ENCODE measurements around the gene TMEM200B.
A peak's percentile ranks its signal among the peaks of the same experiment; 100 is the strongest.
"Not testable (repeated sequence)": the region's sequence is repeated elsewhere in the genome, so short reads cannot be mapped to it uniquely, and the experiment has no call there.

The TMEM200B gene

DNA sequence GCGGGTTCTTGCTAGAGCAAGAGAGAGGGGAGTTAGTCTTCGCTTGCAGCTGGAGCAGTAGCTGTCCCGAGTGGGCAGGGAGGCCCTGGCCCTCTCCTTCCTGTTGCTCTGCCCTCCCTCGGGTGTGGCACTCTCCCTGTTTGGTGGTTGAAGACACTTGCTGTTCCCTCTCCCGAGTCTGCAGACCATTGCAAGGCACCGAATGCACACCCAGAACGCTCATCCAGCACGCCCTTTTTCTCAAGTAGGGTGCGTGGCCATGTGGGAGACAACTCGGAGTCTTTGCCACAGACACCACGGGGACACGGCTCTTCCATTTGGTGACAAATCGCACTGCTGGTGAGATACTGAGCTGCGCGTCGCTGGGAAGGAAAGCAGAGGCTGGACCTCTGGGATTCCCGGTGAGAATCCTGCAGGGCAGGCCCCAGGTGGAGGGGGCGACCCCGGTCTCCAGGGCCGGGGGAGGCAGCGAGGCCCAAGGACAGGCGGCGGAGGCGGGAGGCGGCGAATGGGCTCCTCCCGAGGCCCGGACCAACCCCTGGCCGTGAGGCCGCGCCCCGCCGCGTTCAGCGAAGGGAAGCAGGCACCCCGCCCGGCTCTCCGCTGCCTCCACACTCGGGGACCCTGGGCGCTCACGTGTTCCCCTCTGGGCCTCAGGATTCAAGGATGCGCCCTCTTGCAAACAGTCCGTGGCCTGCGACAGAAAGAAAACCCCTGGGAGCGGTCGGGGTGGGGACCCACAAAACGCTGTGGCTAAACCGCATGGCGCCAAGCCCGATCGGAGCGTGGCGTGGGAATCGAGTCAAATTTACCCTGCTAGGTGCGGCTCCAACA is 10.4 kb upstream of the TMEM200B start:
- DNase-seq (ENCODE audit: low read depth) = no peak

DNA sequence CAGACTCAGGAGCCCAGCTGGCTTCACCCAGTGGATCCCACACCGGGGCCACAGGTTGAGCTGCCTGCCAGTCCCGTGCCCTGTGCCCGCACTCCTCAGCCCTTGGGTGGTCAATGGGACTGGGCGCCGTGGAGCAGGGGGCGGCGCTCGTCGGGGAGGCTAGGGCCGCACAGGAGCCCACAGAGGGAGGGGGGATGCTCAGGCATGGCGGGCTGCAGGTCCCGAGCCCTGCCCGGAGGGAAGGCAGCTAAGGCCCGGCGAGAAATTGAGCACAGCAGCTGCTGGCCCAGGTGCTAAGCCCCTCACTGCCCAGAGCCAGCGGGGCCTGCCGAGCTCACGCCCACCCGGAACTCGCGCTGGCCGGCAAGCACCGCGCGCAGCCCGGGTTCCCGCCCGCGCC is 7.4 kb upstream of the TMEM200B start:
- not testable (repeated sequence) for DNase-seq (ENCODE audit: low read depth)

DNA sequence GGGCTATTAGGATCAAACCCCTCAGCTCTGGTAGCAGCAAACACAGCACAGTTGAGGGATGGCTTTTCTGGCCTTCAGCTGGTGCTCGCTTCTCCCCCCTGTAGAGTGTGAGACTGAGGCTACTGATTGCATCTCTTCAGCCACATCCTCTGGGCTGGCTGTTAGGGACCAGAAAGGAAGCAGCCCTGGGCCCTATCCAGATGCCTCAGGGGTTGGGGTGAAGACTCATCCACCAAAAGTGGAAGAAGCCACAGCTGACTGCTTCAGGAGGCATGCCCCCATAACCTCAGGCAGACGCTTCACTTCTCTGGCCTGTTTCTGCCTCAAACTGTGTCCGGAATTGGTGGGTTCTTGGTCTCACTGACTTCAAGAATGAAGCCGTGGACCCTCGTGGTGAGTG is 6.2 kb upstream of the TMEM200B start:
- no peak for DNase-seq (ENCODE audit: low read depth)

DNA sequence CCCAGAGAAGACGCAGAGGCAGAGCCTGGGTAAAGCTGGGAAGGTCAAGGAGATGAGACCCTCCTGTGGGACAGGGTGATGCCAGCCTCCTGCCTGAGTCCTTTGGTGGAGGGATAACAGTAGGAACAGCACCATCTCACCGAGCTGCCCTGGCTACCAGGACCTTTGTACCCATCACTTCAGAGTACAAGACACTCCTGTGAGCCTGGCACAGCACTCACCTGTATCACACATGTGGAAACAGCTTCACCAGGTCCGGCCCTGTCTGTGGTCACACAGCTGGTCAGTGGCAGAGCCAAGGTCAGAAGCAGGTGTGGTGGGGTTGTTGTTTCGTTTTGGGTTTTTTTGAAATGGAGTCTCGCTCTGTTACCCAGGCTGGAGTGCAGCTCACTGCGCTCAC is 5.0 kb upstream of the TMEM200B start:
- DNase-seq (ENCODE audit: low read depth) = no peak

DNA sequence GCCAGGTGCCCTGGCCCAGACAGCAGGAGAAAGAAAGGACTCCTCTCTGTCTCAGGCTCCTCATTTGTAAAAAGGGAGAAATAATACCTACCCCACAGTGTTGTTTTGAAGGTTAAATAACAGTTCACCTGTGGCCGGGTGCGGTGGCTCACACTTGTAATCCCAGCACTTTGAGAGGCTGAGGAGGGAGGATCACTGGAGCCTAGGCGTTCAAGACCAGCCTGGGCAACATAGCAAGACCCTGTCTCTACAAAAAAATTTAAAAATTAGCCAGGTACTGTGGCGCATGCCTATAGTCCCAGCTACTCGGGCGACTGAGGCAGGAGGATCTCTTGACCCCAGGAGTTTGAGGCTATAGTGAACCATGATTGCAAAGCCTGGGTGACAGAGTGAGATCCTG is 2.5 kb upstream of the TMEM200B start:
- no peak for DNase-seq (ENCODE audit: low read depth)

DNA sequence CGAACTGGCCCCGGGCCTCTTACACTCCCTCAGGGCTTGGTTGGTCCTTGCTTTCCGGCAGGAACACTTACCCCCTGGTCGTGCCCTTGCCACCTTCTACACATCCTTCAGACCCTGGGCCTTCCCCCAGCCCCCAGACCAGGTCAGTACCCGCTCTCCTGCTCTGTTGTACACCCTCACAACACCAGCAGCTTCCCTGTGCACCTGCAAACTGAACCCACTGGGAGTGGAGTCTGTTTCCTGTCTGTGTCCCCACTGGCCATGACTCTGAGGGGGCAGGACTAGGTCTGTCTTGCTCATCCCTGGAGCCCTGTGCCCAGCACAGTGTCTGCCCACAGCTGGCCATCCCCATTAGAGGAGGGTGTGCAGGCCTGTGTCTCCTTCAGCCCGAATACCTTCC is 2.1 kb upstream of the TMEM200B start:
- DNase-seq (ENCODE audit: low read depth) = no peak

DNA sequence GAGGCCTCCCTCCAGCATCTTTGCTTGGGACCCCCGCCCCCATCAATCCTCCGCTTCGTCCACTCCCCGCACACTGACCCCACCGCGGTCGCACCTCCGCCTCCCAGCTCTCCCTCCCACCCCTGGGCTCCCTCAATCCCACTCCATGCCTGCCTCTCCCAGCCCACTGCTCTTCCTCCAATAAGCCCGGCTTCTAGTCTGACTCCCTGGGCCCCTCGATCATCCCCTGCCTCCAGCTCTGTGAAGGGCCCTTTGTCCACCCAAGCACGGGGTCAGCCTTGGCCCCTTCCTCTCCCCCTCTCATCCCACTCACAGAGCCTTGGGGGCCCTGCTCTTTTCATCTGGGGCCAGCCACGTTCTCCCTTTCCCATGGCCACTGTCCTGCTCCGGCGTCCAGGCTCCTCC is 1.5 kb upstream of the TMEM200B start:
- DNase-seq (ENCODE audit: low read depth) = no peak

DNA sequence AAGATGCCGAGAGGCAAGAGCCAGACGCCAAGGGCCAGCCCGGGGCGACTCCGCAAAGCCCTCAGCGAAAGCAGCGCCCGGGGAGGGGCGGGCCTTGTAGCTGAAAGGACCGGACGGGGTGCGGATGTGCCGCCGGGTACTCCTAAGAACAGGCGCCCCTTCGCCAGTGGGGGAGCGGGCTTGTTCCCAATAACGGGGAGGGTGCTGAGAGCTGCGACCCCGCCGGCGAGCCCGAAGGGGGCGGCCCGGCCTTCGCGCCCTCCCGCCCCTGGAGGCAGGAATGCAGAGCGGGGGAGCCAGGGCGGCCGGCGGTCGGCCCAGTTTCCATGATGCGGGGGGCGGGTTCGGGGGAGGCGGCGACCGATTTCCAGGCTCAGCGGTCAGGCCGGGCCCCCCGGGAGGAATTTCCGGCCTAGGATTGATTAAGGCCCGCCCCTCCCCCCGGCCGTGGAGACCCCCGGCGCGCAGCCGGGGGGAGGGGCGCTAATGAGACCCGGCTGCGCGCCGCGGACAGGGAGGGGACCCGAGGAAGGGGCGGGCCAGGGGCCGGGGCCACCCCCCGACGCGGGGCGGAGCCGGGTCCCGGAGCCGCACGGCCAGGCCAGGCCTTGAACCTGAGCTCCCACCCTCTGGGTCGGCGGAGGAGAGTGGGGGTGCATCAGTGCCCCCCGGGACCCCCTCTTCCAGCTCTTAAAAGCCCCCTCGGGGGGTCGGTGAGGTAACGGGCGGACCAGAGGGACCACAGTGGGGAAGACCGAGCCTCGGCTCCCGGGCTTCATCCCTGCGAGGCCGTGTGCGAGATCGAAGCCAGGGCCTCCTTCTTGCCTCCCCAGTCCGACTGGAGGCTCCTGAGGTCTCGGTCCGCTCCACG is 898 bp upstream of the TMEM200B start:
- DNase-seq (ENCODE audit: low read depth) = peak; percentile 58

DNA sequence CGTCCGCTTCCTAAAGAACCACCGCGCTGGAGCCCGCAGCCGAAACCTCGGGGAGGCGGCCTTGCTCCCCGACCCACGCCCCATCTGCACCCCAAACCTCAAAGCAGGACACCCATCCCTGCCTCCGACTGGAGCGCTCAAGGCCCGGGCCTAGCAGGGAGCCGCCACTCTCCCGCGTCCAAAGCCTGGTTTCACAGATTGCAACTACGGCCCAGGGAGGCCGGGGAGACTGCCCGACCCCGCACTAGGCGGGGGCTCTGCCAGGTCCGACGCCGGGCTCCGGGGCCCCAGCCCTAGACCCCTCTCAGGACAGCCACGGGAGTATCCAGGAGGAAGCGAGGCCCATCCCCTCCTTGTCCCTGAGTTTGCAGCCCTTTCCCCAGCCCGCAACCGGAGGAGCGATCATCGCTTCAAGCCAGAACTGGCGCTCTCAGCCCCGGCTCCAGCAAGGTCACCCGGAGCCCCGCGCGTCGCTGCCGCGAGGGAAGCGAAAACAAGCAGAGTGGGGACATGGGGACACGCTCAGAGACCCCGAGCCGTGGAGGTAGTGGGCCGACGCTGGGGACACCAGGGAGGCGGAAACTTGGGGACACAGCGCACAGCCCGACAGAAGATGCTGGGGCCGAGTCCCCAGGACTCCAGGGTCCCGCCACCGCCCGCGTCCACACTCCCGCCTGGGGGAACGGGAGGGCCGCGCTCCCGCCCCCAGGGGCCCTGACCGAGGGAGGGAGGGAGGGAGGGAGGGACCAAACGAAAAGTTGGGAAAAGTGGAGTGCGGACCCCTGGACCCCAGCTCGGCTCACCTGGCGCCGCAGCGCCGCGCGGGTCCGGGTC is 433 bp downstream of the TMEM200B start:
- no peak for DNase-seq (ENCODE audit: low read depth)

DNA sequence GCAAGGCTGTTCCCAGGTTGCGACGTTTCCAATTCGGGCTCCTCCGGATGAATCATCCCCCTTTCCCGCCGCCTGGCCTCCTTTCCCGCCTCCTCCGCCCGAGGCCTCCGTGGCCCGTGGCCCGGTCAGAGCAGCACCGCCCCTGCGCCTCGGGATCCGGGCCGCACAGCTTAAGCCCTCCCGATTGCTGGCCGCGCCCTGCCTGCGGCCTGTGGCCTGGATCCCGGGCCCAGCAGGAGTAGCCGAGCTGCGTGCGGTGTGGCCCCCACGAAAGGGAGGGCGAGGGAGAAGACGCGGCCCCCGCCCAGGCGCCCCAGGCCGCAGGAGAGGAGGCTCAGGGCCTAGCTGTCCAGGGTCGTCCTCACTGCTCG is 1.0 kb downstream of the TMEM200B start:
- peak; percentile 79 for DNase-seq (ENCODE audit: low read depth)

DNA sequence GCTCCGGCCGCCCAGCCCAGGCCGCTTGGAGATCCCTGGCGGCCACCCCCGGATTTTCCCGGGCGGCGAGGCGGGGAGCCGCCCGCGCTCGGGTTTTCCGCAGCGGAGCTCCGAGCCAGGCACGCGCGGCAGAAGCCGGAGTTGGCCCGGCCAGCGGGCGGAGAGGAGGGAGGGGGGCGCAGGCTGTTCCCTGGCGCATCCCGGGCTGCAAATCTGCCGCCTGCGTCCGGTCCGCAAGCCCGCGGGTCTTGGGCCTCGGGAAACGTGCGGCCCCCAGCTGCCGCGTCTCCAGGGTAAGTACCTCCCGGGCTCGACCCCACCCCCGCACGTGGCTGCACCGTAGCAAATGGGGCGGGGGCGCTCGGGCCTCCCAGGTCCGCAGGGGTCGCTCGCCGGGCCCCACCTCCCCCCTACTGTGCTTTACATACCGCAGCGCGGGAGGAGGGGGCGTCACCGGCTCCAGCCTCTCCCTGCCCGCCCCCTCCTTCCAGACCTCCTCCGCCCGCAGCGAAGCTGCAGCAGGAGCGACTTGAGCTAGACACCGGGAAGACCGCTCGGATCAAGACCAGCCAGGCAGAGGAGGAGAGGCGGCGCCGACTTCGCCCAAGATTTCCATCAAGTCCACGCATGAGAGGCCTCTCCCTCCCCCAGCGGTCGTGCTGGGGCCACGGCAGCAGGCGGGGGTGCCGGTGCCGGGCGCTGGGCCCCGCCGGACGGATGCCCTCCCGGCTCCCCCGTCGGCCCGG is 1.6 kb downstream of the TMEM200B start:
- no peak for DNase-seq (ENCODE audit: low read depth)

DNA sequence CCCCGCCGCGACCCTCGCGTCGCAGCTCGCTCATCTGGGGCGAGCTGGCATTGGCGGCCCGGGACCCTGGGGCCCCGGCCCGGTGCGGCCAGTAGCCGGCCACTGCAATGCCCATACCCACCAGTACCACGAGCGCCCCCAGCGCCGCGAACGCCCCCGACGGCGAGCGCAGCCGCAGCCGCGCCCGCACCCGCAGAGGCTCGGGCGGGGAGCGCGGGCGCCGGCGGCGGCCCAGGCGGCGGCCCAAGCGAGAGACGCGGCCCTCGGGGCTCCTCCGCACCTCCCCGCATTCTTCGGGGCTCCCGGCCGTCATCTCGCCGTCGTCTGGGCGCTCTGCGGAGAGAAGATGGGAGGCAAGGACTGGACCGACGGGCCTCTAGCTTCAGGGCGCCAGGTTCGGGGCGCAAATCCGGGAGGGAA is 2.2 kb downstream of the TMEM200B start:
- DNase-seq (ENCODE audit: low read depth) = no peak

DNA sequence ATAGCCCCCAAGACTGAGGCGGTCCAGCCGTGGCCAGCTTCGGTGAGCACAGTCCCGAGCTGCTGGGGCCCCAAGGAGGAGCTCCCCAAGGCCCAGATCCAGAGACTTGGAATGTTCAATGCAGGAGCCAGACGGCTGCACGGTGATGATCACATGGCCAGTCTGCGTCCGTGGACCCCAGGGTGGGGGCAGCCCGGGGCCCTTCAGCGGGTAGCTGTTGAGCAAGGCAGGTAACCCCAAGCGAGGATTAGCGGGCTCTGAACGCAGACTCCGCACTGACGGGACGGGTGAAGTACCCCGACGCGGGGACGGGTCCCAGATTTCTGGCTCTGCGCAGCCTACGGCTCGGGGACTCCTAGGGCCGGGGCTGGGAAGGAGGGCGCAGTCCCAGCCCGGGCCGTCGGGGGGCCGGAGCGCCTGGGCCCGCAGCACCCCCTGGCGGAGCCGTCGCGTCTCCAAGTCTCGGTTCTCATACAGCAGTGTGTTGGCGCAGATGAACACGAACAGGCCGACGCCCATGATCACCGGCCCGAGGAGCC is 2.7 kb downstream of the TMEM200B start:
- no peak for DNase-seq (ENCODE audit: low read depth)

DNA sequence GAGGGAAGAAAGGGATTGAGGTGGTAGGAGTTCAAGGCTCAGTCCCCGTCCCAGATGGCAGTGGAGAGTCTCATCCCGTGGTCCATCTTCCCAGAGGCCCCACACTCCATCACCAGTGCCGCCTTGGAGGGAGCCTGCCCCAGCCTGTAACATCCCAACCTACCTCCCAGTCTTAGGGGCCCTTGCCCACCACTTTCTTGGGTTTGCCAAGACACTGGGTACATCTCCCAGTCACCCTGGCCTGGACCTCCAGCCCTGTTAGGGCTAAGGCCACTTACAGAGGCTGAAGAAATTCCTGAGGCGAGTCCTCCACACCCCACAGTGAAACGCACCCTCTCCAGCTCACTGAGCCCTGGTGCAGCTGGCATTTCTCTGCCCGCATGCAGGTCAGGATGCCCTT is 3.3 kb downstream of the TMEM200B start:
- DNase-seq (ENCODE audit: low read depth) = no peak

DNA sequence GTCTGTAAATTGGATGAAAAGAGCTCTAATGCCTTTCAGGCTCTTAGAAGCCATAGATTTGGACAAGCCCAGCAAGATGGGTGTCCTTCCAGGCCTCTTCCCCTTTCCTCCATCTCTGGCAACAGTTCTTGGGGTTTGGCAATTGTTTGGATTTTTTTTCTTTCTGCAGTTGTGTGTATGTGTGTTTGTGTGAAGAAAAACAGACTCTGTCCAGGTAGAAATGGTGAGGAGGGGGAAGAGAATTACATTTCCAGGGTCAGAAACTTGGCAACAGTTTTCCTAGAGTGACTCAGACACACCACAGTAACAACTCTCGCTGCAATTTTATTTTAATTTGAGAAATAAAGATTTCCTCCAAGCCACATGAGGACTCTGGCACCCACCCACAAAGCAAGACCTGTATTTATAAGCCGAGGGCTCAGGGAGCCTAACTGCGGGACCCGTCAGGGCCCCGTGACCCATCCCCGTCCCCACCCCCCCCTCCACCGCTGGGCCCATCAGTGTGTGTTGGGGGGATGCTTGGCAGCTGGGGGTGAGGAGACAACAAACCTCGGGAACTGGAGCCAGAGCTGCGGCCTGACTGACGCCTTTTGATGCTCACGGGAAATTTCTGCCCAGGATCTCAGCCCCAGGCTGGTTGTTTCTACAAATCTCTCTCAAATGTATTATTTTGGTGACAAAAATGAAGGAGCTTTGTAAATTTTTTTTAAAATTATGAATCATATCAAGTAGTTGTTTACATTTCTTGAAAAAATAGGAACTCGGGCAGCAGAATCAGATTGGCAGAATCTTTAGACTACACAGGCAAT is 4.4 kb downstream of the TMEM200B start:
- no peak for DNase-seq (ENCODE audit: low read depth)

DNA sequence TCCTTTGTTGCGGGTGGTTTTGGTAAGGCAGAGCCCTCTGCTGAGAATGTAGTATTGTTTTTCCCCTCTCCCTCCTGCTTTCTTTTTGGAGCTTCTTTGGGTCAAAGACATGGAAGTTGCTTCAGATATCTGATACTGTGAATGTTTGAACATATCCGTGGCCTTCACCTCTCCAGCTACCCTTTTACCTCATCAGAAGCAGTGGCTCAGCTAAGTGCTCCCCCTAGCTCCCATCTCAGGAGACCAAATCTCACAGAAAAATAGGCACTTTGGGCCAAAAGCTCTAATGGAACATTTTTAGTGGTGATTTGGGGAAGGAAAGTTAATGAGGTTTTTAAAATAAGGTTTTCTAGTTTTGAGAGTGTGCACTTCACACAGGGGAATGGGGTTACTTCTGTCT is 6.3 kb downstream of the TMEM200B start:
- no peak for DNase-seq (ENCODE audit: low read depth)

DNA sequence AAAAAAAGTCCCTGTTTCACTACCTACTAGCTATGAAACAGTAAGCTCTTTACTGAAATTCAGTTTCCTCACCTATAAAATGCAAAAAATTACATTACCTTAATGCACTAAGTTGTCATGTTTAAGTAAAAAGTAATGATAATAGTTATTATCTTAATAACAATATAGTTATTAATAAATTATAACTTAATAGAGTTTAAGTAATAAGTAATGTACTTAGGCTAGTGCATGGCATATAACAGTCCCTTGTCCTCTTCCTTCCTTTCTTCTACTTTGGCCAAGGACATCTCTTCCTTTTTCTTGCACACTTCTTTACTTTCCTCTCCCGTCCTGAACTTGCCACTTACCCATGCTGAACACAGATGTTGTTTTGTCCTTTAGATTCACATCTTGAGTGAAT is 9.0 kb downstream of the TMEM200B start:
- DNase-seq (ENCODE audit: low read depth) = no peak

DNA sequence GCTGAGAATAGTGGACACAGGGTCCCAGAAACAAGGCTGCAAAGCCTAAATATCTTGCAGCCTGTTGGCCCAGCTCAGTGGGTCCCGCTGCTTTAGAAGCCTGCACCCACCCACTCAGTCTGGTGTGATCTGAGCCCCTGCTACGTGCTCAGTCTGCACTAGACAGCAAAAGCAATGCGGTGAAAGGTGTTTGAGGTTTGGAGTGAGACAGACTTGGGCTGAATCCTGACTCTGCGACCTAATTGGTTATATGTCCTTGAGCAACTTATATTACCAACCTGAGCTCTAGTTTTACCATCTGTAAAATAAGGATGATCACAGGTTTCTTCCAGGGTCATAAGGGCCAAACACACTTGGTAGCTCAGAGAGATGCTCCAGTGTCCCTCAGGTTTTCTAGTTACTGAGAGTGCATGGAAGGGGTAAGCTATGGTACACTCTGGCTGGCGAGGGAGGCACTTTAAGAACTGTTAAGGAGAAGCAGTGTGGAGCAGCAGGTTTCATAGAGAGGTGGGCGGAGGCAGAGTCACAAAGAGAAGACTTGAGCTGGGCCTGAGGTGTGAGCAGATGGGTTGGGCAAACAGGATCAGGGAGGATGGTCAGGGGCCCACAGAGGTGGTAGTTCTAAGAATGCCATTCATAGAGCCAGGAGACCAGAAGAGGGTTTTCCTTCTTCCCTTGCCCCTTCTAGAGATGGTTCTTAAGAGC is 10.1 kb downstream of the TMEM200B start:
- no peak for DNase-seq (ENCODE audit: low read depth)

DNA sequence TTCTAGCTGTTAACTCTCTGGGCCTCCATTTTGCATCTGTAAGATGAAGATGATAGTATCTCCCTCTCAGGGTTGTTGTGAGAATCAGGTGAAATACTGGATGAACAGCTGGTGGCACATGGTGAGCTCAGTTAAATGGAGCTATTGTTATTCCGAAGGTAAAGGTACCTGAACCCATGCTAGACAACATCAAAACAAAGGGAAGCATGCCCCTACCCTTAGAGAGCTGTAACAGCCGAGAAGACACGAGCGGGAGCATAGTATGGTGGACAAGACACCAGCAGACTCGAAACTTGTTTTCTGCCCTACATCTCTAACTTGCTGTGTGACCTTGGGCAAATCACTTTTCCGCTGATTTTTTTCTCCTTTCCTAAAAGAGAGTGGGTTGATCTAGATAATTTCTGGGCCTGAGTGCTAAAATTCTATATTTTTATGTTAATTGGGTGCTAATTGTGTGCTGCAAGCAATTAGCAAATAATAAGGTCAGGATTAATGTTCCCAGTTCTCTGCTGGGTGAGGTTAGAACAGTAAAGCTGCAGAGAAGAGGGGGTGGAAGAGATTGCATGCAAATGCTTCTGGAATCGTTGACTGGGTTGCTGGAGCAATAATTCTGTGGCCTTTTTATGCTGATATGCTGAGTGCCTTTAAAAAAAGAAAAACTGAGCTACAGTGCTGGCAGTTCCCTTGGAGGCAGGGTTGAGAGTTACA is 10.8 kb downstream of the TMEM200B start:
- no peak for DNase-seq (ENCODE audit: low read depth)
